ENCODE results near the gene FBXL13. TPM values are rescaled to one million over a fixed set of nuclear protein-coding genes. Genes with fewer than 3 reads are reported as not detected.

Gene FBXL13
- total and polyA plus RNA-seq, 10 of the 15 experiments (the other 5 are each of a cell fraction or from before 2014, with no cell fraction given): 0.08 to 0.95 (median 0.28) TPM; not detected in 2

DNA sequence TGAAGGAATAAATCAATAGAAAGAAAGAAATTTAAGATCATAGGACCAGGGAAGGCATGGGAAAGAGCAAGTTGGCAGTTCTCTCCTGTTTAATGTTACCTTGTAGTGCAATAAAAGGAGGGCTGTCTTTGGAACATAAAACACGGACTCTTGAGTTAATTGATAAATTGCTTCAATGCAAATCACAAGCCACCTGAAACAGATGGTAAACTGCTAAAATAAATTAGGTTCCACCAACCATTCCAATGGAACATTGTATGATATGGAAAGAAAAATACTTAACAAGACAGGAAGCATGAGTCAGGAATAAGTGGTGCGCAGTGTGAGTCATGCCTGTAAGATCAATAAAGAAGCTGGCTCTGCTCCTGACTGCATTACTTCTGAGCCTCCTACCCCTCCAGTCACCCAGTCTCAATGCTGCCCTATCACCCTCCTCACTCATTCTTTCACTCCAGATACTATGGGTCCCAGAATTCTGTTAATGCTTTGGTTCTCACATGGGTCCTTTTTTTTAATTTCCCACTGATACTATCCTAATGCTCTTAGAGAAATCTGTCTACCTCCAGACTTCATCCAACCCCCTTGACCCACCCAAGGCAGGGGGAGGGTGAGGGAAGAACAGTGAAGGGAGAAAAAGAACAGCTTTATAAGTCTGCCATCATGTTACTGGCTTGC, 82.9 kb downstream of the FBXL13 start:
- DNase-seq (ENCODE audit: low read depth, low spot score) (no peak), ATAC-seq (no peak), FAIRE-seq (no peak)
- Histone ChIP-seq H2AFZ (ENCODE audit: control insufficient read depth, low read depth, low read length) (no peak overlapping the region), H3K9me3 (replicated peaks; ENCODE audit: control insufficient read depth, insufficient read depth, low read length) (no peaks in the 10 kb centered on the region; the same call in 2 of the 3 replicates), H3K9ac (ENCODE audit: control insufficient read depth, insufficient read depth, low read length) (no peak overlapping the region), H3K79me2 (ENCODE audit: control insufficient read depth, insufficient read depth, low read length) (no peaks in the 10 kb centered on the region), H3K27ac (ENCODE audit: control insufficient read depth, insufficient read depth) (no peak overlapping the region), H3K4me3 (no peak overlapping the region), H3K36me3 (ENCODE audit: control insufficient read depth in 2 of 2, insufficient read depth in 2 of 2, low read length in 1 of 2) (no peaks in the 10 kb centered on the region), H3K27me3 (replicated peaks in 1 of 2; ENCODE audit: control insufficient read depth in 2 of 2, insufficient read depth in 2 of 2, low read length in 1 of 2) (peaks cover 0 to 3% of the 10 kb centered on the region in 2 experiments; a peak in 2 of 4 replicates), H3K4me1 (ENCODE audit: control insufficient read depth, insufficient read depth, low read length) (no peaks in the 10 kb centered on the region), H3K4me2 (ENCODE audit: control insufficient read depth, insufficient read depth) (no peak overlapping the region), H4K20me1 (ENCODE audit: control insufficient read depth, insufficient read depth) (no peaks in the 10 kb centered on the region)
- SMC1A ChIA-PET (ENCODE audit: uncharacterized antibody, unreplicated experiment): no interaction called here
- CTCF ChIA-PET: no interaction called here
- no peak for TF ChIP-seq ETV6 (conservative IDR thresholded peaks at IDR 0.05 in 1 of 2, IDR thresholded peaks at IDR 0.05 in 1 of 2; ENCODE audit: borderline replicate concordance in 1 of 2, low read depth in 1 of 2)
- TF ChIP-seq, protein P1, sequence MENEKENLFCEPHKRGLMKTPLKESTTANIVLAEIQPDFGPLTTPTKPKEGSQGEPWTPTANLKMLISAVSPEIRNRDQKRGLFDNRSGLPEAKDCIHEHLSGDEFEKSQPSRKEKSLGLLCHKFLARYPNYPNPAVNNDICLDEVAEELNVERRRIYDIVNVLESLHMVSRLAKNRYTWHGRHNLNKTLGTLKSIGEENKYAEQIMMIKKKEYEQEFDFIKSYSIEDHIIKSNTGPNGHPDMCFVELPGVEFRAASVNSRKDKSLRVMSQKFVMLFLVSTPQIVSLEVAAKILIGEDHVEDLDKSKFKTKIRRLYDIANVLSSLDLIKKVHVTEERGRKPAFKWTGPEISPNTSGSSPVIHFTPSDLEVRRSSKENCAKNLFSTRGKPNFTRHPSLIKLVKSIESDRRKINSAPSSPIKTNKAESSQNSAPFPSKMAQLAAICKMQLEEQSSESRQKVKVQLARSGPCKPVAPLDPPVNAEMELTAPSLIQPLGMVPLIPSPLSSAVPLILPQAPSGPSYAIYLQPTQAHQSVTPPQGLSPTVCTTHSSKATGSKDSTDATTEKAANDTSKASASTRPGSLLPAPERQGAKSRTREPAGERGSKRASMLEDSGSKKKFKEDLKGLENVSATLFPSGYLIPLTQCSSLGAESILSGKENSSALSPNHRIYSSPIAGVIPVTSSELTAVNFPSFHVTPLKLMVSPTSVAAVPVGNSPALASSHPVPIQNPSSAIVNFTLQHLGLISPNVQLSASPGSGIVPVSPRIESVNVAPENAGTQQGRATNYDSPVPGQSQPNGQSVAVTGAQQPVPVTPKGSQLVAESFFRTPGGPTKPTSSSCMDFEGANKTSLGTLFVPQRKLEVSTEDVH (IDR thresholded peaks at IDR 0.05; ENCODE audit: low read depth, partially characterized antibody): no peak
- TF ChIP-seq POU2F2 (IDR thresholded peaks at IDR 0.05; ENCODE audit: borderline replicate concordance, low read depth, low read length): no peak
- TF ChIP-seq RUNX3 (IDR thresholded peaks at IDR 0.05; ENCODE audit: low read length): no peak
- TF ChIP-seq ASH2L (IDR thresholded peaks at IDR 0.05; ENCODE audit: borderline replicate concordance, low read depth): no peak
- intact Hi-C loops (cut with micrococcal nuclease; ENCODE audit: unreplicated experiment): no loop called here
- POLR2A ChIA-PET: no interaction called here
- RAD21 ChIA-PET (ENCODE audit: unreplicated experiment): no interaction called here
- in situ Hi-C loops (cut with MboI): no loop called here
- 47% methylated on average over 2 of the region's 2 CpGs for whole genome bisulfite sequencing (ENCODE audit: insufficient coverage, insufficient replicate concordance, low lambda C conversion rate, missing lambda C conversion rate)
- BruUV-seq (replicated peaks): no TSS peak

All from GM12878 (cell line).